Keratinocyte (primary cell): ENCODE results near the gene MLN. TPM values are rescaled to one million over a fixed set of nuclear protein-coding genes. Genes with fewer than 3 reads are reported as not detected.

Experiments used
- DNase-seq: peaks from one replicate; pipeline ENCODE4 v3.0.0-alpha.2; 2011; ENCODE audit warnings: low read depth, missing footprints, low spot score
- FAIRE-seq: peaks from 2 replicates; lab custom pipeline; 2011; peaks lifted over from hg19 to GRCh38; lab: Jason Lieb, UNC
- H2AFZ ChIP-seq: 2 replicates; pipeline ENCODE4 v1.6.0; 2012; ENCODE audit warnings: low read length, control low read depth, inconsistent platforms; ENCODE audit not compliant: control insufficient read depth
- H3K27ac ChIP-seq: 2 replicates; pipeline ENCODE4 v1.5.1; 2011; ENCODE audit warnings: low read length; ENCODE audit not compliant: control insufficient read depth, insufficient read depth
- H3K27me3 ChIP-seq: 3 replicates; pipeline ENCODE4 v1.6.0; 2011; ENCODE audit warnings: low read length; ENCODE audit not compliant: control insufficient read depth, insufficient read depth; ENCODE audit errors: extremely low read depth
- H3K36me3 ChIP-seq, 2 experiments: 2 replicates in 1 of 2; 3 replicates in 1 of 2; pipeline ENCODE4 v1.5.1; 2011; ENCODE audit warnings: low read length in 2 of 2, mild to moderate bottlenecking in 1 of 2; ENCODE audit not compliant: control insufficient read depth in 2 of 2, insufficient read depth in 2 of 2; ENCODE audit errors: extremely low read depth in 1 of 2
- H3K4me1 ChIP-seq: 3 replicates; pipeline ENCODE4 v1.5.1; 2011; ENCODE audit warnings: low read length; ENCODE audit not compliant: control insufficient read depth, insufficient read depth; ENCODE audit errors: extremely low read depth
- H3K4me2 ChIP-seq: 3 replicates; pipeline ENCODE4 v1.6.0; 2011; ENCODE audit warnings: low read depth, low read length; ENCODE audit not compliant: control insufficient read depth, insufficient read depth; ENCODE audit errors: extremely low read depth
- H3K4me3 ChIP-seq, 3 experiments: fragments of 200-600 bp in 1 of 3; sonication (generic) in 1 of 3; 2 replicates in 2 of 3; 3 replicates in 1 of 3; pipeline ENCODE4 v1.5.1; 2011 to 2016; ENCODE audit warnings: low read length in 3 of 3, mild to moderate bottlenecking in 3 of 3, control low read depth in 2 of 3, inconsistent platforms in 1 of 3, low read depth in 1 of 3, mixed read lengths in 1 of 3, mixed run types in 1 of 3, moderate library complexity in 1 of 3; ENCODE audit not compliant: control insufficient read depth in 2 of 3, insufficient read depth in 2 of 3; ENCODE audit errors: extremely low read depth in 1 of 3
- H3K79me2 ChIP-seq: 2 replicates; pipeline ENCODE4 v1.6.0; 2012; ENCODE audit warnings: low read length; ENCODE audit not compliant: control insufficient read depth, insufficient read depth
- H3K9ac ChIP-seq: 3 replicates; pipeline ENCODE4 v1.6.0; 2011; ENCODE audit warnings: low read length; ENCODE audit not compliant: control insufficient read depth, insufficient read depth; ENCODE audit errors: extremely low read depth
- H3K9me1 ChIP-seq: 3 replicates; pipeline ENCODE4 v1.6.0; 2011; ENCODE audit warnings: low read length; ENCODE audit not compliant: control insufficient read depth, insufficient read depth; ENCODE audit errors: extremely low read depth
- H3K9me3 ChIP-seq: 2 replicates; pipeline ENCODE4 v1.5.1; 2012; ENCODE audit warnings: low read depth, low read length; ENCODE audit not compliant: control insufficient read depth
- H4K20me1 ChIP-seq: 3 replicates; pipeline ENCODE4 v1.6.0; 2011; ENCODE audit warnings: low read length; ENCODE audit not compliant: control insufficient read depth, insufficient read depth; ENCODE audit errors: extremely low read depth
- EZH2 ChIP-seq: IDR thresholded peaks from one replicate; pipeline ENCODE4 v1.6.1; 2012; ENCODE audit warnings: inconsistent platforms, mild to moderate bottlenecking, low read length, moderate library complexity
- dilution Hi-C: fragments of 300-500 bp; cut with MboI; formaldehyde crosslinking; loops from one replicate; pipeline ENCODE4 v1.7.0; 2020; ENCODE audit warnings: low sequenced_read_pairs; ENCODE audit not compliant: extremely low pct_ligation_motif_present
- polyA plus RNA-seq, 5 experiments: library from polyadenylated mRNA; depleted of rRNA in 3 of 5; stranded (reverse) in 3 of 5; stranded (forward) in 1 of 5; unstranded in 1 of 5; fragments of >200 nt; gene quantifications; 1 replicate in 1 of 5; 2 replicates in 3 of 5; 3 replicates in 1 of 5; pipeline versions ENCODE4 v1.2.1 to v1.2.3, GENCODE V29; 2011 to 2012; ENCODE audit warnings: missing spikeins in 2 of 5, low read depth in 1 of 5, low replicate concordance in 1 of 5
- TF ChIP-seq, protein P1 (sequence below), 3 experiments: IDR thresholded peaks in 1 of 3; conservative IDR thresholded peaks in 1 of 3; optimal IDR thresholded peaks in 1 of 3; 2 replicates in 2 of 3; 3 replicates in 1 of 3; pipeline versions ENCODE3 to v1.5.1; 2011; ENCODE audit warnings: low read length in 3 of 3, mild to moderate bottlenecking in 3 of 3, moderate library complexity in 2 of 3, control low read depth in 1 of 3, inconsistent platforms in 1 of 3; ENCODE audit not compliant: insufficient read depth in 2 of 3; ENCODE audit errors: extremely low read depth in 1 of 3

The MLN gene
- polyA plus RNA-seq, 1 donor (not counting 4 experiments of a cell fraction or from before 2014, with no cell fraction given): not detected

DNA sequence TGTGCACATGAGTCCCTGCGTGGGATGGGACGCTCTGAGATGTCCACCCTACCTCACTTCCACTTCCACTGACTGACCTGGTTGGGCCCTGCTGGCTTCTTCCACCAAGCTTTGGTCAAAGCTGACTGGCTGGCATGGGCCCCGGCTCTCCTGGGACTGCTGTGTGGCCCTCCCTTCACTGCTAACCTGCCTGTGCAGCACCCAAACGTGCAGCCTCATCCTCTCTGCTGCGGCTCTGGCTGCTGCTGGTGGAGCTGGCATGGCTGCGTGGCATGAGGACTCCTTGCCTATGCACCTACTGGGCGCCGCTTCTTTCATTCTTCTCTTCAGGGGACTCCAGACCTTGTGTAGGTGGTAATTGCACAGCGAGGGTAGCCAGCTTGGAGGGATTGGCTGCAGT is 38.4 kb downstream of the MLN start:
- Histone ChIP-seq H3K36me3 (no peaks in the 10 kb centered on the region), H3K9me3 (no peaks in the 10 kb centered on the region), H4K20me1 (no peaks in the 10 kb centered on the region), H3K9me1 (no peaks in the 10 kb centered on the region), H3K4me2 (no peak overlapping the region), H3K27ac (no peak overlapping the region), H2AFZ (no peak overlapping the region), H3K9ac (no peak overlapping the region), H3K79me2 (no peaks in the 10 kb centered on the region), H3K4me1 (no peaks in the 10 kb centered on the region), H3K4me3 (no peak overlapping the region), H3K27me3 (peaks cover 12% of the 10 kb centered on the region)
- TF ChIP-seq, protein P1, sequence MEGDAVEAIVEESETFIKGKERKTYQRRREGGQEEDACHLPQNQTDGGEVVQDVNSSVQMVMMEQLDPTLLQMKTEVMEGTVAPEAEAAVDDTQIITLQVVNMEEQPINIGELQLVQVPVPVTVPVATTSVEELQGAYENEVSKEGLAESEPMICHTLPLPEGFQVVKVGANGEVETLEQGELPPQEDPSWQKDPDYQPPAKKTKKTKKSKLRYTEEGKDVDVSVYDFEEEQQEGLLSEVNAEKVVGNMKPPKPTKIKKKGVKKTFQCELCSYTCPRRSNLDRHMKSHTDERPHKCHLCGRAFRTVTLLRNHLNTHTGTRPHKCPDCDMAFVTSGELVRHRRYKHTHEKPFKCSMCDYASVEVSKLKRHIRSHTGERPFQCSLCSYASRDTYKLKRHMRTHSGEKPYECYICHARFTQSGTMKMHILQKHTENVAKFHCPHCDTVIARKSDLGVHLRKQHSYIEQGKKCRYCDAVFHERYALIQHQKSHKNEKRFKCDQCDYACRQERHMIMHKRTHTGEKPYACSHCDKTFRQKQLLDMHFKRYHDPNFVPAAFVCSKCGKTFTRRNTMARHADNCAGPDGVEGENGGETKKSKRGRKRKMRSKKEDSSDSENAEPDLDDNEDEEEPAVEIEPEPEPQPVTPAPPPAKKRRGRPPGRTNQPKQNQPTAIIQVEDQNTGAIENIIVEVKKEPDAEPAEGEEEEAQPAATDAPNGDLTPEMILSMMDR (optimal IDR thresholded peaks at IDR 0.05 in 1 of 3, IDR thresholded peaks at IDR 0.05 in 1 of 3, conservative IDR thresholded peaks at IDR 0.05 in 1 of 3; ENCODE audit: extremely low read depth in 1 of 3, insufficient read depth in 2 of 3, low read length in 3 of 3): no peak
- no peak for TF ChIP-seq EZH2
- DNase-seq: no peak
- no peak for FAIRE-seq
- dilution Hi-C loops: no loop called here

DNA sequence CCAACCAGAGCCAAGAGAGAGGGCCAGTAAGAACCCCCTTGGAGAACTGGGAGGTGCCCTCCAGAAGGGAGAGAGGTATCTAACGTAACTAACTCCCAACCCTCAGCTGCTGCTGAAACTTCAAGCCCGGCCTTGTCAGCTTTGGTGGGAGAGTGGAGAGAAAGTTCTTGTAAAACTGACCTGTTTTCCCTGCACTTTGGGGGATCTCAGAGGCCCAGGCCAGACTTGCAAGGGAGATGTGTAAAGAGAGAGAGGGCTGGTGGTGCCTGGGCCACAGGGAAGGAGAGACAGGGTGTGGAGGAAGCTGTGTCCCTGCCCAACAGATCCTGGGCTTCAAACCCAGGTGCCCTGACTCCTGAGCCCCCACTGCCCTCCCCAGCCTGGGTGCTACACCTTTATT is 39.8 kb downstream of the MLN start:
- no peaks in the 10 kb centered on the region for H3K9me1 ChIP-seq
- no peaks in the 10 kb centered on the region for H3K36me3 ChIP-seq
- H4K20me1 ChIP-seq: no peaks in the 10 kb centered on the region
- H3K27ac ChIP-seq: no peak overlapping the region
- no peak for TF ChIP-seq EZH2
- TF ChIP-seq, protein P1 (optimal IDR thresholded peaks at IDR 0.05 in 1 of 3, IDR thresholded peaks at IDR 0.05 in 1 of 3, conservative IDR thresholded peaks at IDR 0.05 in 1 of 3; ENCODE audit: extremely low read depth in 1 of 3, insufficient read depth in 2 of 3, low read length in 3 of 3): no peak
- no peaks in the 10 kb centered on the region for H3K9me3 ChIP-seq
- no peak overlapping the region for H3K4me3 ChIP-seq
- H2AFZ ChIP-seq: no peak overlapping the region
- no peak for DNase-seq
- peaks cover 12% of the 10 kb centered on the region for H3K27me3 ChIP-seq
- no peak for FAIRE-seq
- no peak overlapping the region for H3K4me2 ChIP-seq
- H3K79me2 ChIP-seq: no peaks in the 10 kb centered on the region
- H3K4me1 ChIP-seq: no peaks in the 10 kb centered on the region
- H3K9ac ChIP-seq: no peak overlapping the region
- dilution Hi-C loops: no loop called here
